ENCODE results near the gene FOXL2. TPM values are rescaled to one million over a fixed set of nuclear protein-coding genes. Genes with fewer than 3 reads are reported as not detected.

The FOXL2 gene
- total RNA-seq, 1 donor from 2014 or later = not detected

- intact Hi-C loops (cut with micrococcal nuclease) = loop anchor here (2.0 kb wide), 1 partner anchor 13 kb away; no protein-coding TSS in a partner anchor
- Mint-ChIP-seq H3K36me3 (ENCODE audit: low read depth) (no peaks in the 10 kb centered on the region), H3K9me3 (no peaks in the 10 kb centered on the region), H3K27me3 (peaks cover 71% of the 10 kb centered on the region), H3K27ac (no peak overlapping the region), H3K4me1 (peaks cover 27% of the 10 kb centered on the region), H3K4me3 (peak overlapping the region; percentile 24)
- no peak for ATAC-seq (ENCODE audit: low read depth)
- no peak for DNase-seq
- POLR2A ChIA-PET = no interaction called here
- CTCF ChIA-PET = interaction anchor here (1.6 kb wide), 1 partner anchor 14 kb away, joined by 6 read pairs; no protein-coding TSS in a partner anchor
- TF ChIP-seq CTCF (IDR thresholded peaks at IDR 0.05) = no peak
These were observed 3.2 kb upstream of the FOXL2 start for GRCh38 chr3:138950006-138950644.

DNA sequence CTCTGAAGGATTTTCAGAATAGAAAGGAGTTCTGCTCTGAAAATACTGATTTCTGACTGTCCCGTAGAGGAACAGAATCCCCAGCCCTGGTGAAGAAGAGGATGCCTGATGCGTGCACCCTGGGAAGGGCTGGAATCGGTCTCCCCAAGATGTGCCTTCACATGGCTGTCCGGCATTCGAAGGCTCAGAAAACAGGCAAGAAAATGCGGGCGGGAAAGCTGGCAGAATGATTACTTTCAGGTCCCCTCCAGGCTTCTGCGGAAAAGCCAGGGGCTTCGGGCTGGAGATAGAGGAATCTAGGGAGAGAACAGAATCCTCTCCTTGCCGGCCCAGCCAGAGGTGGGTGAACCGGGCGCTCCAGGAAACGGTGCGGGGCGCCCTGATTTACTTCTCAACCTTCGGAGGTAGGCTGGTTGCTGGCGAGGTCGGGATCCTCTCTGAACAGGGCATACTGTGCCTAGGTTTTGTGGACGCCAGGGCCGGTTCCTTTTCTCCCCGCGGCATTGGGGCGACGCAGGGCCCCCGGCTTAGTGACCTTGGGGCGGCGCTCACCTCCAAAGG lies 2.6 kb upstream of the FOXL2 start:
- Mint-ChIP-seq H3K27me3 (peaks cover 69% of the 10 kb centered on the region), H3K9me3 (no peaks in the 10 kb centered on the region), H3K36me3 (ENCODE audit: low read depth) (no peaks in the 10 kb centered on the region), H3K4me1 (peaks cover 32% of the 10 kb centered on the region), H3K4me3 (peak overlapping the region; percentile 24), H3K27ac (no peak overlapping the region)
- intact Hi-C loops (cut with micrococcal nuclease) = loop anchor here (2.0 kb wide), 1 partner anchor 13 kb away; no protein-coding TSS in a partner anchor
- POLR2A ChIA-PET = no interaction called here
- ATAC-seq (ENCODE audit: low read depth) (no peak), DNase-seq (no peak)
- CTCF ChIA-PET = interaction anchor here (1.6 kb wide), 1 partner anchor 13 kb away, joined by 6 read pairs; no protein-coding TSS in a partner anchor
- no peak for TF ChIP-seq CTCF (IDR thresholded peaks at IDR 0.05)

- POLR2A ChIA-PET = no interaction called here
- peaks cover 38% of the 10 kb centered on the region for H3K4me1 Mint-ChIP-seq
- peak overlapping the region; percentile 24 for H3K4me3 Mint-ChIP-seq
These were observed 2.1 kb upstream of the FOXL2 start for GRCh38 chr3:138949002-138949418.

GRCh38 chr3:138948371-138949001 lies 1.5 kb upstream of the FOXL2 start:
- intact Hi-C loops (cut with micrococcal nuclease) = no loop called here
- Mint-ChIP-seq H3K27ac (no peak overlapping the region), H3K4me3 (no peak overlapping the region), H3K27me3 (peaks cover 69% of the 10 kb centered on the region), H3K9me3 (no peaks in the 10 kb centered on the region), H3K36me3 (ENCODE audit: low read depth) (no peaks in the 10 kb centered on the region), H3K4me1 (peaks cover 41% of the 10 kb centered on the region)
- CTCF ChIA-PET = interaction anchor here (1.4 to 2.5 kb wide), 2 partner anchors 12 to 33 kb away, joined by 7 to 9 read pairs; no protein-coding TSS in a partner anchor
- ATAC-seq (ENCODE audit: low read depth) (no peak), DNase-seq (no peak)
- TF ChIP-seq CTCF (IDR thresholded peaks at IDR 0.05) = no peak
- POLR2A ChIA-PET = no interaction called here

More at GRCh38 chr3:138949002-138949418, 2.1 kb upstream of the FOXL2 start:
- no peak for DNase-seq
- Mint-ChIP-seq H3K36me3 (ENCODE audit: low read depth) (no peaks in the 10 kb centered on the region), H3K27me3 (peaks cover 69% of the 10 kb centered on the region), H3K9me3 (no peaks in the 10 kb centered on the region), H3K27ac (no peak overlapping the region)
- CTCF ChIA-PET = no interaction called here
- intact Hi-C loops (cut with micrococcal nuclease) = no loop called here
- no peak for ATAC-seq (ENCODE audit: low read depth)
- TF ChIP-seq CTCF (IDR thresholded peaks at IDR 0.05) = no peak
